IMR-90 (cell line): ENCODE data around the gene RFT1. TPM values are rescaled to one million over a fixed set of nuclear protein-coding genes. Genes with fewer than 3 reads are reported as not detected.

ENCODE experiments used
- ATAC-seq: fragments of 200-7000 bp; cut with Tn5 transposase; 2 replicates; pipeline ENCODE4 v1.9.1; 2020; ENCODE audit warnings: low read depth, mild to moderate bottlenecking, moderate library complexity
- BruUV-seq: library from RNA; stranded (reverse); fragments of 400-500 nt; replicated peaks from 2 replicates; lab custom pipeline; 2021; lab: Mats Ljungman, UMichigan
- CTCF ChIA-PET: fragments of 300-600 bp; formaldehyde crosslinking; extraction: SDS; loops from one replicate; lab custom pipeline; 2021; ENCODE audit warnings: antibody characterized with exemption; lab: Yijun Ruan, JAX
- POLR2A ChIA-PET: fragments of 300-600 bp; sonication (Branson Sonifier 250); formaldehyde crosslinking; loops from one replicate; lab custom pipeline; 2022; ENCODE audit warnings: antibody characterized with exemption; ENCODE audit not compliant: unreplicated experiment; lab: Charles Lee
- DNase-seq: peaks from one replicate; pipeline ENCODE4 v3.0.0; 2013
- H2AFZ ChIP-seq: replicated peaks from 2 replicates; pipeline ENCODE3; 2013; ENCODE audit warnings: low read length, mild to moderate bottlenecking; ENCODE audit not compliant: poor library complexity
- H2AK5ac ChIP-seq: 2 replicates; pipeline ENCODE4 v1.6.1; 2013; ENCODE audit warnings: low read depth, low read length, inconsistent platforms
- H2AK9ac ChIP-seq: replicated peaks from 2 replicates; pipeline ENCODE3; 2013; ENCODE audit warnings: mild to moderate bottlenecking, low read depth, low read length, moderate library complexity; ENCODE audit not compliant: poor library complexity
- H2BK120ac ChIP-seq: 2 replicates; pipeline ENCODE4 v1.6.1; 2013; ENCODE audit warnings: low read depth, low read length, inconsistent platforms
- H2BK15ac ChIP-seq: 3 replicates; pipeline ENCODE4 v1.6.1; 2013; ENCODE audit warnings: low read depth, low read length, inconsistent platforms
- H2BK20ac ChIP-seq: 2 replicates; pipeline ENCODE4 v1.6.1; 2013; ENCODE audit warnings: low read depth, mild to moderate bottlenecking, inconsistent platforms, low read length, moderate library complexity
- H2BK5ac ChIP-seq: 2 replicates; pipeline ENCODE4 v1.6.1; 2013; ENCODE audit warnings: mild to moderate bottlenecking, low read depth, low read length, inconsistent platforms; ENCODE audit not compliant: poor library complexity, severe bottlenecking
- H3K14ac ChIP-seq: replicated peaks from 2 replicates; pipeline ENCODE4 v1.6.1; 2013; ENCODE audit warnings: low read depth, low read length, inconsistent platforms
- H3K18ac ChIP-seq: 2 replicates; pipeline ENCODE4 v1.6.1; 2013; ENCODE audit warnings: low read depth, low read length, control low read depth
- H3K23ac ChIP-seq: 2 replicates; pipeline ENCODE4 v1.6.1; 2013; ENCODE audit warnings: low read depth, low read length, inconsistent platforms
- H3K27ac ChIP-seq: 2 replicates; pipeline ENCODE4 v1.5.1; 2013; ENCODE audit warnings: mild to moderate bottlenecking, control low read depth, low read length; ENCODE audit not compliant: insufficient read depth
- H3K27me3 ChIP-seq: 2 replicates; pipeline ENCODE4 v1.6.1; 2013; ENCODE audit warnings: low read length; ENCODE audit not compliant: control insufficient read depth, insufficient read depth
- H3K36me3 ChIP-seq: 2 replicates; pipeline ENCODE4 v1.6.1; 2013; ENCODE audit warnings: low read length, mixed read lengths; ENCODE audit not compliant: control insufficient read depth, insufficient read depth
- H3K4ac ChIP-seq: 2 replicates; pipeline ENCODE4 v1.6.1; 2013; ENCODE audit warnings: low read depth, low read length, inconsistent platforms
- H3K4me1 ChIP-seq: 2 replicates; pipeline ENCODE4 v1.6.1; 2013; ENCODE audit warnings: low read length, mixed read lengths; ENCODE audit not compliant: control insufficient read depth, insufficient read depth
- H3K4me2 ChIP-seq: 2 replicates; pipeline ENCODE4 v1.6.1; 2013; ENCODE audit warnings: low read depth, mild to moderate bottlenecking, control low read depth, low read length, moderate library complexity
- H3K4me3 ChIP-seq: 2 replicates; pipeline ENCODE4 v1.5.1; 2013; ENCODE audit warnings: low read depth, mild to moderate bottlenecking, control low read depth, low read length, moderate library complexity; ENCODE audit not compliant: insufficient read depth
- H3K56ac ChIP-seq: 2 replicates; pipeline ENCODE4 v1.6.1; 2013; ENCODE audit warnings: low read length, inconsistent platforms; ENCODE audit not compliant: insufficient read depth; ENCODE audit errors: extremely low read depth
- H3K79me1 ChIP-seq, 2 experiments: 2 replicates each; pipeline ENCODE4 v1.6.1; 2013; ENCODE audit warnings: low read length in 2 of 2, inconsistent platforms in 1 of 2, low read depth in 1 of 2
- H3K9ac ChIP-seq: 2 replicates; pipeline ENCODE4 v1.6.1; 2013; ENCODE audit warnings: low read depth, low read length, control low read depth
- H3K9me1 ChIP-seq: 2 replicates; pipeline ENCODE4 v1.6.1; 2013; ENCODE audit warnings: low read length, inconsistent platforms; ENCODE audit not compliant: insufficient read depth
- H3K9me3 ChIP-seq: 2 replicates; pipeline ENCODE4 v1.6.1; 2013; ENCODE audit warnings: low read length; ENCODE audit not compliant: control insufficient read depth, insufficient read depth
- H4K20me1 ChIP-seq: 2 replicates; pipeline ENCODE4 v1.6.1; 2013; ENCODE audit warnings: low read length, inconsistent platforms; ENCODE audit not compliant: insufficient read depth
- H4K5ac ChIP-seq: 2 replicates; pipeline ENCODE4 v1.6.1; 2013; ENCODE audit warnings: mild to moderate bottlenecking, low read depth, low read length, control low read depth
- H4K8ac ChIP-seq, 2 experiments: 2 replicates each; pipeline ENCODE4 v1.6.1; 2013; ENCODE audit warnings: low read depth in 2 of 2, low read length in 2 of 2, control low read depth in 1 of 2, inconsistent platforms in 1 of 2
- H4K91ac ChIP-seq: 2 replicates; pipeline ENCODE4 v1.6.1; 2013; ENCODE audit warnings: low read depth, low read length, inconsistent platforms; ENCODE audit not compliant: insufficient read depth
- BHLHE40 ChIP-seq: fragments of 150-350 bp; IDR thresholded peaks from 2 replicates; pipeline ENCODE4 v1.6.1; 2016; ENCODE audit warnings: mild to moderate bottlenecking, low read depth, low read length
- CEBPB ChIP-seq: IDR thresholded peaks from 2 replicates; pipeline ENCODE4 v1.6.1; 2012; ENCODE audit warnings: low read depth, low read length, improper control_type of control experiment
- CHD1 ChIP-seq: IDR thresholded peaks from 2 replicates; pipeline ENCODE4 v1.6.1; 2012; ENCODE audit warnings: low read depth, low read length, improper control_type of control experiment
- FOS ChIP-seq: fragments of 150-350 bp; IDR thresholded peaks from 2 replicates; pipeline ENCODE4 v1.6.1; 2016; ENCODE audit warnings: low read depth, low read length
- MAFK ChIP-seq: IDR thresholded peaks from 2 replicates; pipeline ENCODE4 v1.6.1; 2012; ENCODE audit warnings: low read depth, low read length, improper control_type of control experiment
- MAZ ChIP-seq: IDR thresholded peaks from 2 replicates; pipeline ENCODE4 v1.6.1; 2012; ENCODE audit warnings: low read depth, mild to moderate bottlenecking, low read length, improper control_type of control experiment, moderate library complexity, borderline replicate concordance
- MXI1 ChIP-seq: IDR thresholded peaks from 2 replicates; pipeline ENCODE4 v1.6.1; 2012; ENCODE audit warnings: low read depth, mild to moderate bottlenecking, low read length, moderate library complexity, borderline replicate concordance
- NFE2L2 ChIP-seq: fragments of 150-350 bp; IDR thresholded peaks from 2 replicates; pipeline ENCODE4 v1.6.1; 2016; ENCODE audit warnings: low read depth, mild to moderate bottlenecking, low read length
- POLR2A ChIP-seq: IDR thresholded peaks from 2 replicates; pipeline ENCODE4 v1.6.1; 2012; ENCODE audit warnings: mild to moderate bottlenecking, low read depth, low read length
- RAD21 ChIP-seq: IDR thresholded peaks from 2 replicates; pipeline ENCODE4 v1.6.1; 2012; ENCODE audit warnings: low read length, improper control_type of control experiment
- RCOR1 ChIP-seq: IDR thresholded peaks from 2 replicates; pipeline ENCODE4 v1.6.1; 2012; ENCODE audit warnings: mild to moderate bottlenecking, low read length, improper control_type of control experiment; ENCODE audit not compliant: insufficient replicate concordance
- RFX5 ChIP-seq: IDR thresholded peaks from 2 replicates; pipeline ENCODE4 v1.8.0; 2012; ENCODE audit warnings: low read depth, mild to moderate bottlenecking, low read length, moderate library complexity
- SMC3 ChIP-seq: fragments of 150-350 bp; IDR thresholded peaks from 2 replicates; pipeline ENCODE4 v1.6.1; 2016; ENCODE audit warnings: low read depth, mild to moderate bottlenecking, antibody characterized with exemption, low read length, moderate library complexity
- WGBS, 2 experiments: methylation state at CpG; one replicate each; pipeline versions ENCODE4 v1.1.5 to v1.1.7; 2013; ENCODE audit warnings: missing lambda C conversion rate in 2 of 2; ENCODE audit not compliant: insufficient read length in 1 of 2; ENCODE audit errors: extremely low coverage in 2 of 2; 5-methylcytosine and 5-hydroxymethylcytosine counted together
- dilution Hi-C: fragments of 300-500 bp; cut with HindIII; formaldehyde crosslinking; loops from one replicate; pipeline ENCODE4 v1.14.3; 2018; ENCODE audit warnings: low sequenced_read_pairs; ENCODE audit not compliant: unreplicated experiment
- in situ Hi-C: fragments of 300-500 bp; cut with MboI; formaldehyde crosslinking; loops from 3 replicates; pipeline ENCODE4 v1.14.3; 2019; ENCODE audit warnings: low sequenced_read_pairs, inconsistent platforms, mixed read lengths
- intact Hi-C: fragments of 100-400 bp; cut with micrococcal nuclease; formaldehyde crosslinking; loops from 2 replicates; pipeline ENCODE4 v1.10.0; 2022
- polyA plus RNA-seq, 3 experiments: library from polyadenylated mRNA; depleted of rRNA; stranded (reverse); fragments of >200 nt; gene quantifications; 2 replicates each; pipeline ENCODE4 v1.2.3, GENCODE V29; 2012; ENCODE audit warnings: low replicate concordance in 1 of 3
- total RNA-seq: library from RNA; depleted of rRNA; stranded (reverse); fragments of >200 nt; gene quantifications from 2 replicates; pipeline ENCODE4 v1.2.3, GENCODE V29; 2012
- TF ChIP-seq, protein P1 (sequence below): fragments of 150-350 bp; IDR thresholded peaks from 2 replicates; pipeline ENCODE4 v1.6.1; 2016; ENCODE audit warnings: low read depth, mild to moderate bottlenecking, low read length, moderate library complexity, borderline replicate concordance
- TF ChIP-seq, protein P2 (sequence below): conservative IDR thresholded peaks from 2 replicates; pipeline ENCODE4 v1.5.1; 2012; ENCODE audit warnings: mild to moderate bottlenecking, low read depth, low read length, improper control_type of control experiment
- TF ChIP-seq, protein P3 (sequence below): fragments of 150-350 bp; IDR thresholded peaks from 2 replicates; pipeline ENCODE4 v1.6.1; 2017; ENCODE audit warnings: mild to moderate bottlenecking, antibody characterized with exemption, low read length, low read depth

The RFT1 gene
- total and polyA plus RNA-seq, 2 of the 4 experiments (the other 2 are of a cell fraction), result 14.5 to 23.5 TPM

DNA sequence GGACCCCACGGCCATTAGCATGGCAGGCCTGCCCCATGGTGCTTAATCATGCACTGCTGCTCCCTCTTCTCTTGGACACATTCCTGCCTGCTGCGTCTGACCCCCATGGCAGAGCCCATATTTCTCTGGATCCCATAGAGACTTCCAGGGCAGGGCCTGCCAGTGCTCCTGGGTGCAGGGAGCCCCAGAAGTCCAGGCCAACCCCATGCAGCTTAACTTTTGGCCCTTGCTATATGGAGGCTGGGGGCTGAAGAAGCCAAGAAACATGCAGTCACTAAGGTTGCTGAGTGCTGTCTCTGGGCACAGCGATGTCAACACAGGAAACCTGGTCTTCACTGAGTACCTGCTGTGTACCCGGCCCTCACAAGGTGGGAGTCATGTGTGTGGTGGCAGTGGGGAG is 19.5 kb upstream of the RFT1 start:
- Histone ChIP-seq H2AFZ (no peak overlapping the region), H4K91ac (no peak overlapping the region), H3K4me1 (peaks cover 5% of the 10 kb centered on the region), H3K27me3 (peaks cover 8% of the 10 kb centered on the region), H3K23ac (no peak overlapping the region), H3K27ac (no peak overlapping the region), H2AK9ac (no peak overlapping the region), H3K9ac (no peak overlapping the region), H3K79me1 (no peaks in the 10 kb centered on the region), H2BK120ac (no peak overlapping the region), H3K56ac (no peak overlapping the region), H3K4me2 (no peak overlapping the region), H3K4me3 (no peak overlapping the region), H2AK5ac (no peak overlapping the region), H2BK5ac (no peak overlapping the region), H3K18ac (no peak overlapping the region), H4K20me1 (no peaks in the 10 kb centered on the region), H3K36me3 (no peaks in the 10 kb centered on the region), H3K4ac (no peak overlapping the region), H4K5ac (no peak overlapping the region), H3K14ac (no peak overlapping the region), H3K9me3 (no peaks in the 10 kb centered on the region), H4K8ac (no peak overlapping the region), H3K9me1 (no peaks in the 10 kb centered on the region), H2BK20ac (no peak overlapping the region), H2BK15ac (no peak overlapping the region)
- in situ Hi-C loops, result no loop called here
- ATAC-seq, result no peak
- intact Hi-C loops, result no loop called here
- CTCF ChIA-PET, result no interaction called here
- no peak for DNase-seq
- dilution Hi-C loops, result no loop called here
- BruUV-seq, result no TSS peak
- TF ChIP-seq NFE2L2 (no peak), MXI1 (no peak), RCOR1 (no peak), RFX5 (no peak), FOS (no peak), MAFK (no peak), CEBPB (no peak), MAZ (no peak), BHLHE40 (no peak), RAD21 (no peak), CHD1 (no peak), POLR2A (no peak), SMC3 (no peak)
- TF ChIP-seq, protein P1, sequence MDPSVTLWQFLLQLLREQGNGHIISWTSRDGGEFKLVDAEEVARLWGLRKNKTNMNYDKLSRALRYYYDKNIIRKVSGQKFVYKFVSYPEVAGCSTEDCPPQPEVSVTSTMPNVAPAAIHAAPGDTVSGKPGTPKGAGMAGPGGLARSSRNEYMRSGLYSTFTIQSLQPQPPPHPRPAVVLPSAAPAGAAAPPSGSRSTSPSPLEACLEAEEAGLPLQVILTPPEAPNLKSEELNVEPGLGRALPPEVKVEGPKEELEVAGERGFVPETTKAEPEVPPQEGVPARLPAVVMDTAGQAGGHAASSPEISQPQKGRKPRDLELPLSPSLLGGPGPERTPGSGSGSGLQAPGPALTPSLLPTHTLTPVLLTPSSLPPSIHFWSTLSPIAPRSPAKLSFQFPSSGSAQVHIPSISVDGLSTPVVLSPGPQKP, result no peak
- TF ChIP-seq, protein P2, sequence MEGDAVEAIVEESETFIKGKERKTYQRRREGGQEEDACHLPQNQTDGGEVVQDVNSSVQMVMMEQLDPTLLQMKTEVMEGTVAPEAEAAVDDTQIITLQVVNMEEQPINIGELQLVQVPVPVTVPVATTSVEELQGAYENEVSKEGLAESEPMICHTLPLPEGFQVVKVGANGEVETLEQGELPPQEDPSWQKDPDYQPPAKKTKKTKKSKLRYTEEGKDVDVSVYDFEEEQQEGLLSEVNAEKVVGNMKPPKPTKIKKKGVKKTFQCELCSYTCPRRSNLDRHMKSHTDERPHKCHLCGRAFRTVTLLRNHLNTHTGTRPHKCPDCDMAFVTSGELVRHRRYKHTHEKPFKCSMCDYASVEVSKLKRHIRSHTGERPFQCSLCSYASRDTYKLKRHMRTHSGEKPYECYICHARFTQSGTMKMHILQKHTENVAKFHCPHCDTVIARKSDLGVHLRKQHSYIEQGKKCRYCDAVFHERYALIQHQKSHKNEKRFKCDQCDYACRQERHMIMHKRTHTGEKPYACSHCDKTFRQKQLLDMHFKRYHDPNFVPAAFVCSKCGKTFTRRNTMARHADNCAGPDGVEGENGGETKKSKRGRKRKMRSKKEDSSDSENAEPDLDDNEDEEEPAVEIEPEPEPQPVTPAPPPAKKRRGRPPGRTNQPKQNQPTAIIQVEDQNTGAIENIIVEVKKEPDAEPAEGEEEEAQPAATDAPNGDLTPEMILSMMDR, result no peak
- TF ChIP-seq, protein P3, sequence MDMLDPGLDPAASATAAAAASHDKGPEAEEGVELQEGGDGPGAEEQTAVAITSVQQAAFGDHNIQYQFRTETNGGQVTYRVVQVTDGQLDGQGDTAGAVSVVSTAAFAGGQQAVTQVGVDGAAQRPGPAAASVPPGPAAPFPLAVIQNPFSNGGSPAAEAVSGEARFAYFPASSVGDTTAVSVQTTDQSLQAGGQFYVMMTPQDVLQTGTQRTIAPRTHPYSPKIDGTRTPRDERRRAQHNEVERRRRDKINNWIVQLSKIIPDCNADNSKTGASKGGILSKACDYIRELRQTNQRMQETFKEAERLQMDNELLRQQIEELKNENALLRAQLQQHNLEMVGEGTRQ, result no peak
- WGBS, 2 experiments, result 93% methylated on average over 3 of the region's 4 CpGs; no CpG with 5 or more reads in 1 of the 2 experiments
- POLR2A ChIA-PET, result no interaction called here
